GM20000 (cell line): ENCODE data around the gene ASTN2.

ENCODE experiments used
- DNase-seq: peaks from one replicate; pipeline ENCODE4 v3.0.0; 2012; ENCODE audit warnings: low spot score
- CTCF ChIP-seq: IDR thresholded peaks from 2 replicates; pipeline ENCODE4 v1.5.1; 2012; ENCODE audit warnings: mild to moderate bottlenecking, control low read depth; ENCODE audit errors: extremely low read depth, missing control alignments

Gene ASTN2

GRCh38 chr9:116394894-116395698 lies 1019.8 kb downstream of the ASTN2 start:
- no peak for DNase-seq
- no peak for TF ChIP-seq CTCF

DNA sequence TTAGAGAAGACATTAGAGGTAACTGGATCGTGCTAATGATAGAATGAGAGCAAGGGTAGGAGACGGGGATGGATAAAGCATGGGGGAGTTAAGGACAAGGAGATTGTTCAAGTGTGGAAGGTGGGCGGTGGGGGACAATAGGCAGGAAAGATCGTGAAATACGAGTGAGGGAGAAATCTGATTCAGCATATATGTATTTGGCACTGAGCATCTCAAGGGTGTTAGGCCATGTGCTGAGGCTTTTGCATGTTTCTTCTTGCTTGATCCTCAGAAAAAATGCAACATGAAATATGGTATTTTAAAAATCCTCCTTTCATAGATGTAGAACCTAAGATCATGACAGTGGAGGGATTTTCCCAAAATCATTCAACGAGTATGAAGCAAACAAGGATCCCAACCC lies 1020.8 kb downstream of the ASTN2 start:
- no peak for TF ChIP-seq CTCF
- DNase-seq = no peak

GRCh38 chr9:116393198-116393597 lies 1021.7 kb downstream of the ASTN2 start:
- TF ChIP-seq CTCF = no peak
- DNase-seq = no peak

DNA sequence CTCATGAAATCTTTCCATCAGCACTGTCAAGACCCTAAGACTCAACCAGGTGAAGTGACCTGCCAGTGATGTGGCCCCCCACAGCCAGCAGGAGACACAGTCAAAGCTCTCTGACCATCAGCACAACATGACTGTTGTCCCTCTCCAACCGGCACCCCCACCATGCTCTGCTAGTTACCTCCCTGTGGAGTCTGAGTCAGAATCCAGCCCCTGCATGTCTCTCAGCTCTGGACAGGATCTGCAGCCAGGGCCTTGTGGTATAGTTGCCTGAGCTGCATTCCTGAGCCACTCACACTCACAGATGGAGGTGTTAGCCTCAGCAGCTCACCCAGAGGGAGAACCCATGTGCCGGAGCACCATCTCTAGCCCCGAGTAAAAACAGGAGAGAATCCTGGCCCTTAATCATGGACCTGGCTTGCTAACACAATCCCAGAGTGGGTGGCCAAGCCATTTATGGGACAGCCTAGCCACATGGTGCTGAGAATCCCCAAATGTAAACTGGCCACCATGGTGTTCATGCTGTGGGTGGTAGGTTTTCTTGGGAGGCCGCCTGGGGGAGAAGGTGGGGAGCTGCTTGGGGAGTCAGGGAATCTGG lies 1023.5 kb downstream of the ASTN2 start:
- DNase-seq = no peak

GRCh38 chr9:116390303-116391228 lies 1024.3 kb downstream of the ASTN2 start:
- TF ChIP-seq CTCF = no peak
- DNase-seq = peak; percentile 42

More for the DNA sequence above, 1023.5 kb downstream of the ASTN2 start:
- TF ChIP-seq CTCF = no peak

- no peak for TF ChIP-seq CTCF
- no peak for DNase-seq
These were observed 1025.1 kb downstream of the ASTN2 start for GRCh38 chr9:116389541-116390302.
